Measurements from ENCODE around the gene C16orf95. TPM values are rescaled to one million over a fixed set of nuclear protein-coding genes. Genes with fewer than 3 reads are reported as not detected.

The C16orf95 gene
- total and polyA plus RNA-seq, 4 donors, result 0.48 to 4.3 (median 2.1) TPM

DNA sequence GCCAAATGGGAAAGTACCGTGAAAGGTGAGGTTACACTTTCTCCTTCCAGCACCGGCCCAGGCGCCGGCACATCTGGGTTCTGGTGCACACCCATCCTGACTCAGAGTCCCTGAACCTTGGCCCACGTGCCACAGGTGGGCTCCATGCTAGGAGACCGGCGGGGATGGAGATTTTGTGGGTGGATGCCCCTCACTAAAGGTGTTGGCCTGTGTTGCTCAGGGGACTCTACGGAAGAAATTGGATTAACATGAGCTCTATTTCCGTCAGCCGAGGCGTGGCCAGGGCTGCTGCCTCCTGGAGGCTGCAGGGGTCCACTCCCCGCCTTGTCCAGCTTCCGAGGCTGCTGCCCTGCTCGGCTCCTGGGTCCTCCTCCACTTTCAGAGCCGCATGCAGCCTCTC lies 35.6 kb upstream of the C16orf95 start:
- no peak overlapping the region for H3K27ac ChIP-seq (ENCODE audit: low read depth in 1 of 2, low read length in 1 of 2)
- ATAC-seq (ENCODE audit: insufficient read depth, low FRiP score), result no peak
- H3K9me3 ChIP-seq (ENCODE audit: control insufficient read depth in 4 of 4, insufficient read depth in 3 of 4, low read length in 3 of 4), result no peaks in the 10 kb centered on the region
- H3K9ac ChIP-seq (ENCODE audit: insufficient read depth in 1 of 2, low read length in 2 of 2), result no peak overlapping the region
- TF ChIP-seq, protein P1, sequence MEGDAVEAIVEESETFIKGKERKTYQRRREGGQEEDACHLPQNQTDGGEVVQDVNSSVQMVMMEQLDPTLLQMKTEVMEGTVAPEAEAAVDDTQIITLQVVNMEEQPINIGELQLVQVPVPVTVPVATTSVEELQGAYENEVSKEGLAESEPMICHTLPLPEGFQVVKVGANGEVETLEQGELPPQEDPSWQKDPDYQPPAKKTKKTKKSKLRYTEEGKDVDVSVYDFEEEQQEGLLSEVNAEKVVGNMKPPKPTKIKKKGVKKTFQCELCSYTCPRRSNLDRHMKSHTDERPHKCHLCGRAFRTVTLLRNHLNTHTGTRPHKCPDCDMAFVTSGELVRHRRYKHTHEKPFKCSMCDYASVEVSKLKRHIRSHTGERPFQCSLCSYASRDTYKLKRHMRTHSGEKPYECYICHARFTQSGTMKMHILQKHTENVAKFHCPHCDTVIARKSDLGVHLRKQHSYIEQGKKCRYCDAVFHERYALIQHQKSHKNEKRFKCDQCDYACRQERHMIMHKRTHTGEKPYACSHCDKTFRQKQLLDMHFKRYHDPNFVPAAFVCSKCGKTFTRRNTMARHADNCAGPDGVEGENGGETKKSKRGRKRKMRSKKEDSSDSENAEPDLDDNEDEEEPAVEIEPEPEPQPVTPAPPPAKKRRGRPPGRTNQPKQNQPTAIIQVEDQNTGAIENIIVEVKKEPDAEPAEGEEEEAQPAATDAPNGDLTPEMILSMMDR (IDR thresholded peaks at IDR 0.05; ENCODE audit: control extremely low read depth, extremely low read depth), result no peak
- peaks cover 0 to 8% (median under 1%) of the 10 kb centered on the region in 4 donors for H3K36me3 ChIP-seq (ENCODE audit: control insufficient read depth in 4 of 4, insufficient read depth in 4 of 4, low read length in 4 of 4)
- peaks cover 0 to 9% (median 0%) of the 10 kb centered on the region in 5 donors for H3K4me1 ChIP-seq (ENCODE audit: control insufficient read depth in 5 of 5, insufficient read depth in 5 of 5, low read length in 5 of 5)
- DNase-seq, result no peak
- 96 to 98% methylated on average over 15 of the region's 15 CpGs for WGBS, 2 donors
- H3K27me3 ChIP-seq (ENCODE audit: control insufficient read depth in 3 of 3, insufficient read depth in 3 of 3, low read length in 2 of 3), result no peaks in the 10 kb centered on the region
- H3K4me3 ChIP-seq, result no peak overlapping the region

DNA sequence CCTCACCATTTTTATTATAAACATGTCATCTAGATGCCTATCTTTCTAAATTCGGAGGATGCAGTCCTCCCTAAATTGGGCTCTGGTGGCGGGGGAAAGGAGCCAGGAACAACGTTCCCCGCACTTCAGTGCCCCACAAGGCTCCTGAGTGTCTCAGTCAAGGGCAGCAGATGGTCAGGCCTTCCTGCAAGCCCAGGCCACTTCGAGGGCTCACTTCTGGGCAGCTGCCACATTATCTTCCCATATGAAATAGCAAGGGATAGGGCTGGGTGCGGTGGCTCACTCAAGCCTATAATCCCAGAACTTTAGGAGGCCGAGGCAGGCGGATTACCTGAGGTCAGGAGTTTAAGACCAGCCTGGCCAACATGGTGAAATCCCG lies 34.1 kb upstream of the C16orf95 start:
- TF ChIP-seq, protein P1 (IDR thresholded peaks at IDR 0.05; ENCODE audit: control extremely low read depth, extremely low read depth), result no peak
- no peaks in the 10 kb centered on the region for H3K27me3 ChIP-seq (ENCODE audit: control insufficient read depth in 3 of 3, insufficient read depth in 3 of 3, low read length in 2 of 3)
- no peak overlapping the region for H3K4me3 ChIP-seq
- H3K9ac ChIP-seq (ENCODE audit: insufficient read depth in 1 of 2, low read length in 2 of 2), result no peak overlapping the region
- H3K9me3 ChIP-seq (ENCODE audit: control insufficient read depth in 4 of 4, insufficient read depth in 3 of 4, low read length in 3 of 4), result no peaks in the 10 kb centered on the region
- 79 to 81% methylated on average over 9 of the region's 9 CpGs for WGBS, 2 donors
- H3K4me1 ChIP-seq (ENCODE audit: control insufficient read depth in 5 of 5, insufficient read depth in 5 of 5, low read length in 5 of 5), result peaks cover 0 to 9% (median 0%) of the 10 kb centered on the region in 5 donors
- ATAC-seq (ENCODE audit: insufficient read depth, low FRiP score) (no peak), DNase-seq (no peak)
- peaks cover 0 to 9% (median 6%) of the 10 kb centered on the region in 4 donors for H3K36me3 ChIP-seq (ENCODE audit: control insufficient read depth in 4 of 4, insufficient read depth in 4 of 4, low read length in 4 of 4)
- H3K27ac ChIP-seq (ENCODE audit: low read depth in 1 of 2, low read length in 1 of 2), result no peak overlapping the region

DNA sequence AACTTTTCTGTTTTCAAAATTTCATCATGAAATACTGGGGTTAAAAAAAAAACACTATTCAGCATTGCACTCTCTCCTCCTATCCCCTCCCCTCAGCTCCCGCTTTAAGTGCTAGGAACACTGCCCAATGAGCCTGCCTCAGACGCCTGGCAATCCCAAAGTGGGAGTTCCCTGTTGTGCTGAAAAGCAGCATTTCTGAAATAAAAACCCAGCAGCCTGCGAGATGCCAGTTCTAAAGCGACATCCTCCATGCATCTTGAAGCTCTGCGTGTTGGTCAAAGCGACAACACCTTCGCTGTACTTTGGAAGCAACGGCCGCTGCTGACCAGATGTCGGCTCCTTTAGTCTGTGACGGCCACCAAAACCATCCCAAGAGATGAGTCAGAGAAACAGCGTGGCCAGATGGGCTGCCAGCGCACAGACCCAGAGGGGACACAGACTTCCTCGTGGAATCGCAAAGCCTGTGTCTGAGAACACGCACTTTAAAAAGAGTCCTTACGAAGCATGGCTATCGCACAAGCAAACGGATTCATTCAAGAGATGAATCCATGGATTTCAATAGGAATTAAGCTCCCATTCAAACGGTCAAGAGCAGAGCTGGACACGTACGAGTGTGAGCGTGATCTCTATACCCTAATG lies 33.6 kb upstream of the C16orf95 start:
- peaks cover 0 to 9% (median 0%) of the 10 kb centered on the region in 5 donors for H3K4me1 ChIP-seq (ENCODE audit: control insufficient read depth in 5 of 5, insufficient read depth in 5 of 5, low read length in 5 of 5)
- peak in 2 of 3 donors; percentile 73 to 79 for DNase-seq
- ATAC-seq (ENCODE audit: insufficient read depth, low FRiP score), result no peak
- H3K9me3 ChIP-seq (ENCODE audit: control insufficient read depth in 4 of 4, insufficient read depth in 3 of 4, low read length in 3 of 4), result no peaks in the 10 kb centered on the region
- 77 to 86% methylated on average over 23 of the region's 23 CpGs for WGBS, 2 donors
- H3K27ac ChIP-seq (ENCODE audit: low read depth in 1 of 2, low read length in 1 of 2), result no peak overlapping the region
- no peak overlapping the region for H3K4me3 ChIP-seq
- H3K27me3 ChIP-seq (ENCODE audit: control insufficient read depth in 3 of 3, insufficient read depth in 3 of 3, low read length in 2 of 3), result no peaks in the 10 kb centered on the region
- H3K36me3 ChIP-seq (ENCODE audit: control insufficient read depth in 4 of 4, insufficient read depth in 4 of 4, low read length in 4 of 4), result peaks cover 0 to 12% (median 6%) of the 10 kb centered on the region in 4 donors
- TF ChIP-seq, protein P1 (IDR thresholded peaks at IDR 0.05; ENCODE audit: control extremely low read depth, extremely low read depth), result no peak
- H3K9ac ChIP-seq (ENCODE audit: insufficient read depth in 1 of 2, low read length in 2 of 2), result no peak overlapping the region

All from lung (tissue), 12 donors.